Natural killer cell (primary cell): ENCODE data around the gene ADGRG7. TPM values are rescaled to one million over a fixed set of nuclear protein-coding genes. Genes with fewer than 3 reads are reported as not detected.

Experiments
- ATAC-seq, 3 donors: fragments of 150-1000 bp in 2 of 3; fragments of 200-7000 bp in 1 of 3; cut with Tn5 transposase; 1 replicate in 1 of 3; 2 replicates in 2 of 3; pipeline ENCODE4 v1.10.0; 2021; ENCODE audit warnings: mild to moderate bottlenecking in 2 of 3, moderate library complexity in 2 of 3
- DNase-seq, 2 donors: peaks; one replicate each; pipeline versions ENCODE4 v3.0.0 to v3.0.0-alpha.2; 2013 to 2021; ENCODE audit warnings: mixed read lengths in 1 of 2
- H3K27ac ChIP-seq: one replicate; pipeline ENCODE4 v1.5.1; 2013; ENCODE audit warnings: mild to moderate bottlenecking, low read length
- H3K27me3 ChIP-seq: one replicate; pipeline ENCODE4 v1.6.1; 2013; ENCODE audit warnings: low read length; ENCODE audit not compliant: control insufficient read depth, insufficient read depth
- H3K36me3 ChIP-seq: one replicate; pipeline ENCODE4 v1.6.1; 2013; ENCODE audit warnings: low read length; ENCODE audit not compliant: control insufficient read depth, insufficient read depth
- H3K4me1 ChIP-seq: one replicate; pipeline ENCODE4 v1.6.1; 2013; ENCODE audit warnings: low read length; ENCODE audit not compliant: control insufficient read depth, insufficient read depth
- H3K4me3 ChIP-seq: one replicate; pipeline ENCODE4 v1.5.1; 2013; ENCODE audit warnings: low read length
- H3K9me3 ChIP-seq: one replicate; pipeline ENCODE4 v1.6.1; 2013; ENCODE audit warnings: low read length; ENCODE audit not compliant: control insufficient read depth, insufficient read depth
- H3K27ac Mint-ChIP-seq, 2 donors: one replicate each; pipeline ENCODE4 v1.8.0; 2022; ENCODE audit warnings: mild to moderate bottlenecking in 2 of 2, mixed read lengths in 2 of 2, moderate library complexity in 1 of 2
- H3K27me3 Mint-ChIP-seq, 2 donors: one replicate each; pipeline ENCODE4 v1.8.0; 2022; ENCODE audit warnings: low read depth in 2 of 2, mixed read lengths in 2 of 2
- H3K36me3 Mint-ChIP-seq: one replicate; pipeline ENCODE4 v1.8.0; 2022; ENCODE audit warnings: mixed read lengths
- H3K4me1 Mint-ChIP-seq, 2 donors: one replicate each; pipeline ENCODE4 v1.8.0; 2022; ENCODE audit warnings: mixed read lengths in 2 of 2
- H3K4me3 Mint-ChIP-seq: one replicate; pipeline ENCODE4 v1.8.0; 2022; ENCODE audit warnings: mild to moderate bottlenecking, moderate library complexity, mixed read lengths
- H3K9me3 Mint-ChIP-seq, 2 donors: one replicate each; pipeline ENCODE4 v1.8.0; 2022; ENCODE audit warnings: mixed read lengths in 2 of 2
- CTCF ChIP-seq: fragments of 200-600 bp; IDR thresholded peaks from one replicate; pipeline ENCODE4 v1.8.0; 2022; ENCODE audit warnings: antibody characterized with exemption
- whole genome bisulfite sequencing: methylation state at CpG from one replicate; pipeline ENCODE4 v1.1.7; 2013; ENCODE audit warnings: missing lambda C conversion rate; ENCODE audit not compliant: insufficient coverage; 5-methylcytosine and 5-hydroxymethylcytosine counted together
- intact Hi-C: fragments of 100-400 bp; cut with micrococcal nuclease; formaldehyde crosslinking; loops from one replicate; pipeline ENCODE4 v1.14.2; 2022
- total RNA-seq, 4 donors: library from RNA; stranded (reverse); fragments of 120-200 nt in 1 of 4; gene quantifications; one replicate each; pipeline versions ENCODE4 v1.2.3 to v1.2.4, GENCODE V29; 2013 to 2022

ADGRG7 gene
- total RNA-seq, result not detected
- not detected for total RNA-seq (2013)

GRCh38 chr3:100609305-100609704 is at the start of gene ADGRG7:
TSS of gene ADGRG7 (plus strand) at chr3:100609601. CDS start at chr3:100609857, 256 bp downstream.
- no peak within 1 kb of the TSS for H3K4me3 Mint-ChIP-seq
- H3K36me3 Mint-ChIP-seq, result no peaks in the 10 kb centered on the region
- no peak within 1 kb of the TSS for H3K4me3 ChIP-seq
- no peak within 1 kb of the TSS for H3K27ac Mint-ChIP-seq
- H3K36me3 ChIP-seq, result no peaks in the 10 kb centered on the region
- H3K27me3 Mint-ChIP-seq, result peaks cover 8 to 14% of the 10 kb centered on the region in 2 donors
- DNase-seq (no peak), ATAC-seq (no peak)
- 3% methylated on average over 2 of the region's 2 CpGs for WGBS
- peaks cover 6 to 9% of the 10 kb centered on the region in 2 donors for H3K4me1 Mint-ChIP-seq
- H3K4me1 ChIP-seq, result peaks cover 3% of the 10 kb centered on the region
- intact Hi-C loops, result no loop called here
- no peaks in the 10 kb centered on the region for H3K9me3 ChIP-seq
- TF ChIP-seq CTCF, result no peak
- H3K27ac ChIP-seq, result no peak within 1 kb of the TSS
- H3K27me3 ChIP-seq, result peaks cover 2% of the 10 kb centered on the region
- no peaks in the 10 kb centered on the region for H3K9me3 Mint-ChIP-seq

DNA sequence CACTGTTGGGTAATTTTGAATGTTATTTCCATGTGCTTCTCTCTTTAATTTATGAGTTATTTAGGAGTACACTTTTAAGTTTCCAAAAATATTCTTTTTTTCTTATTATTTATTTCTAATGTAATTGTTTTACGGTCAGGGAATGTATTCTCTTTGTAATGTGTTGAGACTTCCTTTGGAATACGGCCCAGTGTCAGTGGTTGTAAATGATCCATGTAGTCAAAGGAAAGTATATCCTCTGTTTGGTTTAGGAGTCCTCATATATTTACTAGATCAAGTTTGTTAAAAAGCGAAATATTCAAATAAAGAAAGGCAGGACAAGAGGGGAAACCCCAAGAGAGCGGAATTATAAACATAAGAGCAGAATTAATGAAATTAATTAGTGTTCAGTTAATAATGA is 49.0 kb upstream of the ADGRG7 start:
- intact Hi-C loops, result no loop called here

GRCh38 chr3:100561459-100562158 is 47.8 kb upstream of the ADGRG7 start:
- Histone ChIP-seq H3K9me3 (no peaks in the 10 kb centered on the region), H3K4me1 (no peaks in the 10 kb centered on the region), H3K4me3 (no peak overlapping the region), H3K36me3 (no peaks in the 10 kb centered on the region), H3K27me3 (no peaks in the 10 kb centered on the region), H3K27ac (no peak overlapping the region)
- H3K27ac Mint-ChIP-seq, result no peak overlapping the region
- H3K27me3 Mint-ChIP-seq, result peaks cover 0 to 3% of the 10 kb centered on the region in 2 donors
- no peak for TF ChIP-seq CTCF
- no peaks in the 10 kb centered on the region for H3K36me3 Mint-ChIP-seq
- DNase-seq (no peak), ATAC-seq (no peak)
- H3K9me3 Mint-ChIP-seq, result no peaks in the 10 kb centered on the region
- intact Hi-C loops, result no loop called here
- WGBS, result 90% methylated on average over 6 of the region's 7 CpGs
- no peaks in the 10 kb centered on the region for H3K4me1 Mint-ChIP-seq
- no peak overlapping the region for H3K4me3 Mint-ChIP-seq

More for the DNA sequence above, 49.0 kb upstream of the ADGRG7 start:
- Mint-ChIP-seq H3K27me3 (peaks cover 0 to 3% of the 10 kb centered on the region in 2 donors), H3K4me1 (no peaks in the 10 kb centered on the region), H3K4me3 (no peak overlapping the region), H3K9me3 (no peaks in the 10 kb centered on the region), H3K36me3 (no peaks in the 10 kb centered on the region), H3K27ac (no peak overlapping the region)
- Histone ChIP-seq H3K4me3 (no peak overlapping the region), H3K9me3 (no peaks in the 10 kb centered on the region), H3K4me1 (no peaks in the 10 kb centered on the region), H3K27ac (no peak overlapping the region), H3K27me3 (no peaks in the 10 kb centered on the region), H3K36me3 (no peaks in the 10 kb centered on the region)
- WGBS, result 91% methylated on average over 4 of the region's 4 CpGs
- DNase-seq (no peak), ATAC-seq (no peak)
- TF ChIP-seq CTCF, result no peak
